Endothelial cell of umbilical vein (primary cell): Measurements from ENCODE around the gene SIM2. TPM values are rescaled to one million over a fixed set of nuclear protein-coding genes. Genes with fewer than 3 reads are reported as not detected.

Experiments used
- BruUV-seq: library from RNA; stranded (reverse); fragments of 400-500 nt; replicated peaks from 2 replicates; lab custom pipeline; 2021; lab: Mats Ljungman, UMichigan
- CTCF ChIA-PET: fragments of 300-600, 350-600 bp; sonication (Branson Sonifier 250); formaldehyde crosslinking; loops from one replicate; lab custom pipeline; 2021; ENCODE audit warnings: antibody characterized with exemption, inconsistent platforms; lab: Charles Lee
- POLR2A ChIA-PET: fragments of 300-600, 350-600 bp; sonication (Branson Sonifier 250); formaldehyde crosslinking; loops from one replicate; lab custom pipeline; 2021; ENCODE audit warnings: antibody characterized with exemption, inconsistent platforms; lab: Charles Lee
- DNase-seq: peaks from one replicate; pipeline ENCODE4 v3.0.0-alpha.2; 2011; ENCODE audit warnings: low read depth, low spot score
- FAIRE-seq: peaks from 2 replicates; lab custom pipeline; 2011; peaks lifted over from hg19 to GRCh38; lab: Jason Lieb, UNC
- H2AFZ ChIP-seq: 2 replicates; pipeline ENCODE4 v1.6.0; 2012; ENCODE audit warnings: low read depth, low read length, control low read depth, inconsistent platforms
- H3K27ac ChIP-seq: 2 replicates; pipeline ENCODE4 v1.5.1; 2011; ENCODE audit warnings: low read depth, mild to moderate bottlenecking, control low read depth, low read length, moderate library complexity; ENCODE audit not compliant: insufficient read depth
- H3K27me3 ChIP-seq, 2 experiments: 2 replicates each; pipeline versions ENCODE4 v1.6.0 to v1.6.1; 2011; ENCODE audit warnings: low read length in 2 of 2, mixed read lengths in 1 of 2; ENCODE audit not compliant: control insufficient read depth in 2 of 2, insufficient read depth in 2 of 2
- H3K36me3 ChIP-seq, 2 experiments: 2 replicates in 1 of 2; 3 replicates in 1 of 2; pipeline ENCODE4 v1.5.1; 2011; ENCODE audit warnings: low read length in 2 of 2, mild to moderate bottlenecking in 1 of 2, moderate library complexity in 1 of 2; ENCODE audit not compliant: control insufficient read depth in 2 of 2, insufficient read depth in 2 of 2; ENCODE audit errors: extremely low read depth in 1 of 2
- H3K4me1 ChIP-seq: 3 replicates; pipeline ENCODE4 v1.5.1; 2011; ENCODE audit warnings: mild to moderate bottlenecking, low read length; ENCODE audit not compliant: control insufficient read depth, insufficient read depth; ENCODE audit errors: extremely low read depth
- H3K4me2 ChIP-seq: 2 replicates; pipeline ENCODE4 v1.6.1; 2011; ENCODE audit warnings: low read length, control low read depth, mixed read lengths; ENCODE audit not compliant: insufficient read depth
- H3K4me3 ChIP-seq, 3 experiments: fragments of 200-600 bp in 1 of 3; sonication (generic), shearing (Covaris generic) in 1 of 3; replicated peaks in 1 of 3; 2 replicates each; pipeline ENCODE4 v1.5.1; 2011 to 2016; ENCODE audit warnings: control low read depth in 3 of 3, low read length in 3 of 3, mild to moderate bottlenecking in 2 of 3, inconsistent platforms in 1 of 3, low read depth in 1 of 3, moderate library complexity in 1 of 3; ENCODE audit not compliant: insufficient read depth in 1 of 3
- H3K79me2 ChIP-seq: 2 replicates; pipeline ENCODE4 v1.6.0; 2012; ENCODE audit warnings: low read length, inconsistent platforms; ENCODE audit not compliant: control insufficient read depth, insufficient read depth
- H3K9ac ChIP-seq: replicated peaks from 2 replicates; pipeline ENCODE3; 2011; ENCODE audit warnings: low read length, control low read depth; ENCODE audit not compliant: insufficient read depth; ENCODE audit errors: extremely low read depth
- H3K9me1 ChIP-seq: replicated peaks from 3 replicates; pipeline ENCODE4 v1.6.0; 2011; ENCODE audit warnings: mild to moderate bottlenecking, low read length; ENCODE audit not compliant: control insufficient read depth, insufficient read depth; ENCODE audit errors: extremely low read depth
- H3K9me3 ChIP-seq: replicated peaks from 2 replicates; pipeline ENCODE4 v1.5.1; 2012; ENCODE audit warnings: low read length, inconsistent platforms; ENCODE audit not compliant: control insufficient read depth, insufficient read depth
- H4K20me1 ChIP-seq: replicated peaks from 2 replicates; pipeline ENCODE3; 2011; ENCODE audit warnings: mild to moderate bottlenecking, low read length; ENCODE audit not compliant: control insufficient read depth, insufficient read depth; ENCODE audit errors: extremely low read depth
- CTCF ChIP-seq, 2 donors: IDR thresholded peaks; 1 replicate in 1 of 2; 2 replicates in 1 of 2; pipeline ENCODE4 v1.5.1; 2011; ENCODE audit warnings: low read length in 2 of 2, mild to moderate bottlenecking in 2 of 2, moderate library complexity in 2 of 2, control low read depth in 1 of 2, inconsistent platforms in 1 of 2, low read depth in 1 of 2; ENCODE audit not compliant: insufficient read depth in 1 of 2; ENCODE audit errors: extremely low read depth in 1 of 2
- EZH2 ChIP-seq: IDR thresholded peaks from 2 replicates; pipeline ENCODE4 v1.6.1; 2012; ENCODE audit warnings: borderline replicate concordance, low read depth, mild to moderate bottlenecking, moderate library complexity, low read length, inconsistent platforms; ENCODE audit not compliant: severe bottlenecking
- FOS ChIP-seq: IDR thresholded peaks from 2 replicates; pipeline ENCODE4 v1.6.1; 2011; ENCODE audit warnings: mild to moderate bottlenecking, low read length, moderate library complexity, borderline replicate concordance; ENCODE audit not compliant: insufficient read depth
- GATA2 ChIP-seq: IDR thresholded peaks from 2 replicates; pipeline ENCODE4 v1.7.0; 2011; ENCODE audit warnings: low read depth, mild to moderate bottlenecking, moderate library complexity, mixed read lengths, low read length; ENCODE audit not compliant: insufficient read length, insufficient read depth
- JUN ChIP-seq: IDR thresholded peaks from 2 replicates; pipeline ENCODE4 v1.6.1; 2011; ENCODE audit warnings: borderline replicate concordance, low read depth; ENCODE audit not compliant: insufficient read length, insufficient read depth
- MAX ChIP-seq: IDR thresholded peaks from 2 replicates; pipeline ENCODE4 v1.6.1; 2011; ENCODE audit not compliant: insufficient read depth, insufficient read length
- MYC ChIP-seq: IDR thresholded peaks from one replicate; pipeline ENCODE4 v1.6.1; 2011; ENCODE audit warnings: mild to moderate bottlenecking, low read depth, low read length
- POLR2A ChIP-seq: IDR thresholded peaks from 2 replicates; pipeline ENCODE4 v1.6.1; 2012; ENCODE audit warnings: low read depth, mild to moderate bottlenecking, control low read depth, low read length
- POLR2AphosphoS5 ChIP-seq: IDR thresholded peaks from 2 replicates; pipeline ENCODE4 v1.6.1; 2012; ENCODE audit warnings: low read depth, mild to moderate bottlenecking, control low read depth, low read length, moderate library complexity; ENCODE audit not compliant: insufficient read depth
- dilution Hi-C: fragments of 300-500 bp; cut with MboI; formaldehyde crosslinking; loops from one replicate; pipeline ENCODE4 v1.15.0; 2019; ENCODE audit warnings: low sequenced_read_pairs; ENCODE audit not compliant: extremely low pct_ligation_motif_present
- intact Hi-C: fragments of 100-400 bp; cut with micrococcal nuclease; formaldehyde crosslinking; loops from one replicate; pipeline ENCODE4 v1.10.0; 2022
- polyA plus RNA-seq, 4 experiments: library from polyadenylated mRNA; depleted of rRNA in 3 of 4; stranded (reverse) in 3 of 4; unstranded in 1 of 4; fragments of >200 nt; gene quantifications; 2 replicates each; pipeline versions ENCODE4 v1.2.1 to v1.2.3, GENCODE V29; 2011 to 2012; ENCODE audit warnings: missing spikeins in 1 of 4
- total RNA-seq: library from RNA; stranded (reverse); gene quantifications from 2 replicates; pipeline ENCODE4 v1.2.3, GENCODE V29; 2021

The SIM2 gene
- total and polyA plus RNA-seq, 2 donors (not counting 3 experiments of a cell fraction or from before 2014, with no cell fraction given) = not detected

- no peak overlapping the region for H3K4me3 ChIP-seq
- no peak for DNase-seq
- POLR2A ChIA-PET = no interaction called here
- FAIRE-seq = no peak
- H4K20me1 ChIP-seq = no peaks in the 10 kb centered on the region
- BruUV-seq = no TSS peak
- TF ChIP-seq CTCF (IDR thresholded peaks at IDR 0.05; ENCODE audit: extremely low read depth in 1 of 2, insufficient read depth in 1 of 2, low read depth in 1 of 2, low read length in 2 of 2) = no peak
- no peak for TF ChIP-seq FOS
- no peak for TF ChIP-seq JUN
- no peak for TF ChIP-seq MYC
- TF ChIP-seq GATA2 = no peak
- no peak for TF ChIP-seq MAX
- no peak for TF ChIP-seq POLR2AphosphoS5
- TF ChIP-seq POLR2A = no peak
- no peak for TF ChIP-seq EZH2
- H3K79me2 ChIP-seq = no peaks in the 10 kb centered on the region
- H3K27ac ChIP-seq = no peak overlapping the region
- H2AFZ ChIP-seq = no peak overlapping the region
- no peak overlapping the region for H3K4me2 ChIP-seq
- intact Hi-C loops = no loop called here
- no peaks in the 10 kb centered on the region for H3K36me3 ChIP-seq
- H3K27me3 ChIP-seq = peaks cover 0 to 13% of the 10 kb centered on the region in 2 experiments
- no peak overlapping the region for H3K9ac ChIP-seq
- dilution Hi-C loops = no loop called here
- no peaks in the 10 kb centered on the region for H3K9me1 ChIP-seq
- peaks cover 3% of the 10 kb centered on the region for H3K4me1 ChIP-seq
- CTCF ChIA-PET = interaction anchor here (1.0 to 5.8 kb wide), 4 partner anchors 111 to 184 kb away, joined by 3 to 34 read pairs (median 16); no protein-coding TSS in a partner anchor
- no peaks in the 10 kb centered on the region for H3K9me3 ChIP-seq
Measured at GRCh38 chr21:36743446-36743845, 44.5 kb downstream of the SIM2 start.
